Fibroblast of gingiva (primary cell): Measurements from ENCODE around the gene HEXD.

ENCODE experiments used
- DNase-seq: peaks from one replicate; pipeline ENCODE4 v3.0.0-alpha.2; 2011; ENCODE audit warnings: low read depth

Gene HEXD

GRCh38 chr17:82416264-82416663, 1.9 kb upstream of the HEXD start:
- no peak for DNase-seq

GRCh38 chr17:82416771-82417170, 1.4 kb upstream of the HEXD start:
- no peak for DNase-seq

- no peak for DNase-seq
These were observed 1.4 kb downstream of the HEXD start for GRCh38 chr17:82419540-82419939.

GRCh38 chr17:82424001-82424862, 6.1 kb downstream of the HEXD start:
- DNase-seq = peak; percentile 37

- no peak for DNase-seq
These were observed 6.7 kb downstream of the HEXD start for GRCh38 chr17:82424863-82425159.

GRCh38 chr17:82428546-82428945, 10.4 kb downstream of the HEXD start:
- DNase-seq = no peak

GRCh38 chr17:82429824-82430223, 11.7 kb downstream of the HEXD start:
- no peak for DNase-seq

GRCh38 chr17:82432017-82432416, 13.9 kb downstream of the HEXD start:
- DNase-seq = no peak

GRCh38 chr17:82433560-82434215, 15.5 kb downstream of the HEXD start:
- no peak for DNase-seq

GRCh38 chr17:82434216-82434565, 16.0 kb downstream of the HEXD start:
- no peak for DNase-seq

GRCh38 chr17:82435103-82435502, 17.0 kb downstream of the HEXD start:
- DNase-seq = no peak

GRCh38 chr17:82435601-82436583, 17.7 kb downstream of the HEXD start:
- DNase-seq = no peak

GRCh38 chr17:82436601-82437324, 18.6 kb downstream of the HEXD start:
- DNase-seq = no peak

GRCh38 chr17:82437325-82437668, 19.1 kb downstream of the HEXD start:
- DNase-seq = no peak

- no peak for DNase-seq
These were observed 20.4 kb downstream of the HEXD start for GRCh38 chr17:82438401-82439193.

GRCh38 chr17:82439194-82439828, 21.2 kb downstream of the HEXD start:
- no peak for DNase-seq

GRCh38 chr17:82439829-82440365, 21.8 kb downstream of the HEXD start:
- no peak for DNase-seq

GRCh38 chr17:82440469-82440981, 22.4 kb downstream of the HEXD start:
- DNase-seq = no peak

- no peak for DNase-seq
These were observed 23.0 kb downstream of the HEXD start for GRCh38 chr17:82440991-82441627.
